ENCODE data around the gene UBE2E2. TPM values are rescaled to one million over a fixed set of nuclear protein-coding genes. Genes with fewer than 3 reads are reported as not detected.

UBE2E2 gene
- total RNA-seq, 2 experiments from 2014 or later = 16.5 to 23.2 TPM

DNA sequence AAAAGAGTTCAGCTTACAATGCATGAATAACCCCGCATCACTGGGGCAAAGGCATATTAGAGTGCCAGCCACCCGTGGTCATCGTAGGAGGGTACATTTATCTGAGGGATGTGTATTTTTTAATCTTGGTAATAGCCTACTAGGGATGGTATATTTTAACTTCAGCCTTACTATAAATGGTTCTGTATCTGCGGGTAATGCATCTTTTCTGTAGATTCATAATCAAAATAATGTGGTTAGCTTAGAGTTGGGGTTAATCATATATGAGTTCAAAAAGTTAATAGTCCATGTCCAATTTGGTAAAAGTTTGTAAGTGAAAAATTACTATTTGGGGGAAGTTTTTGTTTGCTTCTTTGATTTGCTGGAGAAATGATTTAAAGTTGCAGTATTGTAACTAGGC lies 339.0 kb downstream of the UBE2E2 start:
- H3K27ac Mint-ChIP-seq = no peak overlapping the region

DNA sequence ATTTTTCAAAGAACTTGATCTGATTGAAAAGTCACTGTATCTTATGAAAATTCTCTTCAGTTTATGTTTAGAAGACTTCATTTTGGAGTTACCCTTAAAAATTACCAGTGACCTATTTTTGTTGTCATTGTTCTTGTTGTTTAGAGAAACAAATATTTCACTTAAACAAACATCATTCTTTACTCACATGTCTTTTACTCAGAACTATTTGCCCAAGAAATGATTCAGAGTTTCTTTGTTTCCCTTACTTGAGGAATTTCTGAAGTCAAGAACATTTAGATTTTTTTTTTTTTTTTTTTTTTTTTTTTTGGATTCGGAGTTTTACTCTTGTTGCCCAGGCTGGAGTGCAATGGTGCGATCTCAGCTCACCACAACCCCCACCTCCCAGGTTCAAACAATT lies 343.1 kb downstream of the UBE2E2 start:
- no peak for ATAC-seq
- CTCF ChIA-PET = interaction anchor here (0.6 kb wide), 1 partner anchor 117 kb away, joined by 3 read pairs; no protein-coding TSS in a partner anchor
- Mint-ChIP-seq H3K36me3 (ENCODE audit: low read depth) (no peaks in the 10 kb centered on the region), H3K4me1 (ENCODE audit: low read depth) (no peaks in the 10 kb centered on the region), H3K4me3 (no peak overlapping the region), H3K27me3 (no peaks in the 10 kb centered on the region), H3K27ac (no peak overlapping the region), H3K9me3 (no peaks in the 10 kb centered on the region)
- POLR2A ChIA-PET = no interaction called here
- TF ChIP-seq, protein P1, sequence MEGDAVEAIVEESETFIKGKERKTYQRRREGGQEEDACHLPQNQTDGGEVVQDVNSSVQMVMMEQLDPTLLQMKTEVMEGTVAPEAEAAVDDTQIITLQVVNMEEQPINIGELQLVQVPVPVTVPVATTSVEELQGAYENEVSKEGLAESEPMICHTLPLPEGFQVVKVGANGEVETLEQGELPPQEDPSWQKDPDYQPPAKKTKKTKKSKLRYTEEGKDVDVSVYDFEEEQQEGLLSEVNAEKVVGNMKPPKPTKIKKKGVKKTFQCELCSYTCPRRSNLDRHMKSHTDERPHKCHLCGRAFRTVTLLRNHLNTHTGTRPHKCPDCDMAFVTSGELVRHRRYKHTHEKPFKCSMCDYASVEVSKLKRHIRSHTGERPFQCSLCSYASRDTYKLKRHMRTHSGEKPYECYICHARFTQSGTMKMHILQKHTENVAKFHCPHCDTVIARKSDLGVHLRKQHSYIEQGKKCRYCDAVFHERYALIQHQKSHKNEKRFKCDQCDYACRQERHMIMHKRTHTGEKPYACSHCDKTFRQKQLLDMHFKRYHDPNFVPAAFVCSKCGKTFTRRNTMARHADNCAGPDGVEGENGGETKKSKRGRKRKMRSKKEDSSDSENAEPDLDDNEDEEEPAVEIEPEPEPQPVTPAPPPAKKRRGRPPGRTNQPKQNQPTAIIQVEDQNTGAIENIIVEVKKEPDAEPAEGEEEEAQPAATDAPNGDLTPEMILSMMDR (IDR thresholded peaks at IDR 0.05) = no peak
- intact Hi-C loops (cut with micrococcal nuclease) = no loop called here
- no peak for DNase-seq

More for the DNA sequence above, 339.0 kb downstream of the UBE2E2 start:
- ATAC-seq = no peak
- DNase-seq = no peak
- intact Hi-C loops (cut with micrococcal nuclease) = no loop called here
- no peaks in the 10 kb centered on the region for H3K36me3 Mint-ChIP-seq (ENCODE audit: low read depth)
- H3K27me3 Mint-ChIP-seq = no peaks in the 10 kb centered on the region
- no peak overlapping the region for H3K4me3 Mint-ChIP-seq
- ChIA-PET POLR2A (no interaction called here), CTCF (no interaction called here)
- TF ChIP-seq, protein P1 (IDR thresholded peaks at IDR 0.05) = no peak
- H3K9me3 Mint-ChIP-seq = no peaks in the 10 kb centered on the region
- no peaks in the 10 kb centered on the region for H3K4me1 Mint-ChIP-seq (ENCODE audit: low read depth)

DNA sequence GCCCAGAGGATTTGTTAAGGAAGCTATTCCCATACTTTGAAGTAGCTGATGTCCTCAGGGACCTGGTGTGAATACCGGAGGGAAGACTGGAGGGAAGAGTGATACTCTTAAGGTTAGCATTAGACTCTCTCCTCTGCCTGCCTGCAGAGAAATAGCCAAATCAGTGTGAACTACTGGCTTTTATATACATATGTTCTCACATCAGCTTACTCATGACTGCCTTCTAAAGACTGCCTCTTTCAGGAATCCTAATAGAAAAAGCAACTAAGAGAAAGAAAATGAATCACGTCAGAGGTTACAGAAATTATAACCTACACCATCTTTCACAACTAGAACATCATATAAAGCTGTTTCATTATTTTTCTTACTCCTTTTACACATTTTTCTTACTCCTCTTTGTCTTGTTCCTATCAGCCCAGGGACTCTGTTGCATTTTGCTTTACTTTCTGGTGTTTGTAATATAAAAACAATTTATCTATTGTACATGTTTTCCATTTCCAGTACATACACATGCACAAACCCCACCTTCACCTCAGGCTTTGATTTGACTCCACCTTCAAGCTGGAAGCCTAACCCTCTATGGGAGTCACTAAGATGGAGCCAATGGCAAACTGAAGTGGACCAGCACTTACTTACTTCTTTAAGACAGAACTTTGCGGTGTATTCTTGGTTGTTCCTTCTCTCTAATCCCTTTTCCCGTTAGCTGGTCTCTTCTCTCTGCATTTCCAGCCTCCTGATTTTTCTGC lies 345.0 kb downstream of the UBE2E2 start:
- ChIA-PET CTCF (no interaction called here), POLR2A (no interaction called here)
- no peaks in the 10 kb centered on the region for H3K36me3 Mint-ChIP-seq (ENCODE audit: low read depth)
- no peaks in the 10 kb centered on the region for H3K27me3 Mint-ChIP-seq
- no peaks in the 10 kb centered on the region for H3K9me3 Mint-ChIP-seq
- no peak overlapping the region for H3K27ac Mint-ChIP-seq
- DNase-seq = no peak
- no peaks in the 10 kb centered on the region for H3K4me1 Mint-ChIP-seq (ENCODE audit: low read depth)
- intact Hi-C loops (cut with micrococcal nuclease) = no loop called here
- no peak for ATAC-seq
- TF ChIP-seq, protein P1 (IDR thresholded peaks at IDR 0.05) = no peak
- no peak overlapping the region for H3K4me3 Mint-ChIP-seq

DNA sequence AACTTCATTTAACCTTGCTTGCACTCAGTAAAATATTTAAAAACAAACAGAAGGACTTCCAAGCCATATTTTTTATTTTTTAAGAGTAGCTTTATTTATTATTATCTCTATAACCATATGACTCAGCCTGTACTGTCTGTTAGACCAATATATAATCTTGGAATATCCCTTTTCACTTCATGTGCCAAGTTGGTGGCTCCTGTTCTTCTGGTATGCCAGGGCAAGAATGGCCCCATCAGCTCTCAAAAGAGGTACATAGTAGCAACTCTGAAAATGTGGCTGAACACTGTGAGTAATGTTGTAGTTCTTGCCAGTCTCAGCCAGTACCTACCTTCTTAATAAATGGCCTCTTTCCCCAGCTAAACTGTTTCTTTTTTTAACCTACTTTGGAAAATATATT lies 345.6 kb downstream of the UBE2E2 start:
- Mint-ChIP-seq H3K4me1 (ENCODE audit: low read depth) (no peaks in the 10 kb centered on the region), H3K4me3 (no peak overlapping the region), H3K27ac (no peak overlapping the region), H3K27me3 (no peaks in the 10 kb centered on the region), H3K9me3 (no peaks in the 10 kb centered on the region), H3K36me3 (ENCODE audit: low read depth) (no peaks in the 10 kb centered on the region)
- ChIA-PET POLR2A (no interaction called here), CTCF (no interaction called here)
- intact Hi-C loops (cut with micrococcal nuclease) = no loop called here
- DNase-seq (no peak), ATAC-seq (no peak)
- TF ChIP-seq, protein P1 (IDR thresholded peaks at IDR 0.05) = no peak

DNA sequence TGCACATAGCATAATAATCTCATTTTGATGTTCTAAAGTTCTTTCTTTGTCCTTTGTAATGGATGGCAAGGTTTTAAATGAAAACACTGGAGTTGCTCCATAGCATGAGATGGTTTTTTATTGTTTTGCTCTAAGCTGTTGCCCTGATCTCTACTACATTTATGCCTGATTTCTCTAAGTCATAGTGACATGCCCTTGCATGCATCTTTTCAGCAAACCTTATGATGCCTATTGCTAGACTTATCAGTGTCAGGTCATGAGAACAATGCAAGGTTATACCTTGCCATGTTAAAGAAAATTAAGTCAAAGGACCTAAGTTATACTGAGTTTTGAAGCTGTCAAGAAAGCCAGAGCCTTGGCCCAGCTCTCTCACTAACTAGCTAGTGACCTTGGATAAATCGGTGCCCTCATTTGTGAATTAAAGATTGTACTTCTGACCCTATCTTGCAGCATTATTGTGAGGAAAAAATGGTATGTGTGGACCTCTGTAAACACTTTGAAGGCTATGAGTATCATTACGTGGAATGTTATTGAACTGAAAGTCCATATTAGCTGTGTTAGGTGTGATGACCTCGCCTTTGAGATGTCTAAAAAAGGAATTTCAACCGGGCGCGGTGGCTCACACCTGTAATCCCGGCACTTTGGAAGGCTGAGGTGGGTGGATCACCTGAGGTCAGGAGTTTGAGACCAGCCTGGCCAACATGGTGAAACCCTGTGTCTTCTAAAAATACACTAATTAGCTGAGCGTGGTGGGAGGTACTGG lies 346.2 kb downstream of the UBE2E2 start:
- ATAC-seq (no peak), DNase-seq (no peak)
- TF ChIP-seq, protein P1 (IDR thresholded peaks at IDR 0.05) = no peak
- H3K4me1 Mint-ChIP-seq (ENCODE audit: low read depth) = no peaks in the 10 kb centered on the region
- no peak overlapping the region for H3K27ac Mint-ChIP-seq
- no peaks in the 10 kb centered on the region for H3K27me3 Mint-ChIP-seq
- ChIA-PET CTCF (no interaction called here), POLR2A (no interaction called here)
- H3K9me3 Mint-ChIP-seq = no peaks in the 10 kb centered on the region
- H3K36me3 Mint-ChIP-seq (ENCODE audit: low read depth) = no peaks in the 10 kb centered on the region
- no peak overlapping the region for H3K4me3 Mint-ChIP-seq
- intact Hi-C loops (cut with micrococcal nuclease) = no loop called here
